KOPT-K1 (cell line): ENCODE results near the gene UTP20.

Source experiments
- H3K27ac ChIP-seq: fragments of 200-600 bp; sonication (generic); 2 replicates; pipeline ENCODE4 v1.5.1; 2016; ENCODE audit warnings: antibody characterized with exemption, mild to moderate bottlenecking, low read depth, low read length; ENCODE audit not compliant: poor library complexity, severe bottlenecking
- H3K36me3 ChIP-seq: fragments of 200-600 bp; sonication (generic); 2 replicates; pipeline ENCODE4 v1.5.1; 2017; ENCODE audit warnings: antibody characterized with exemption, mild to moderate bottlenecking, low read length, moderate library complexity; ENCODE audit not compliant: insufficient read depth
- H3K9me3 ChIP-seq: fragments of 200-600 bp; sonication (generic); 2 replicates; pipeline ENCODE4 v1.5.1; 2017; ENCODE audit warnings: antibody characterized with exemption, low read length, mild to moderate bottlenecking; ENCODE audit not compliant: insufficient read depth, poor library complexity, severe bottlenecking

Gene UTP20

DNA sequence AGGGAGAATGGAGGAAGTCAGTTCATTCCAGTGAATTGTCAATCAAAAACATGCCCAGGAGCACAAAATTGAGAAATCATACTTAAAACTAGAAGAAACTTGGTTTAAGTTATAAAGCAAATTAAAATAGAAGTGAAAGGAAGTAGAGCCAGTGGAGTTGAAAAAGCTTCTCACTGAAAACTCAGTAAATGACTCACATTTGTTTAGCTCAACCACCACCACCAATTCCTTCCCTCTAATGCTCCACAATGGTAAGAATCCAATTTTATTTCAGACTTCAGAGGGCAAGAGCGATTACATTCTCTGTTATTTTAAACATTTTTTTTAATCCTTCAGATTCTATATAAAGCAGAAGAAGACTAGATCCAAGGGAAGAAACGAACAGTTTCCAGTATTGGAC is 19.4 kb downstream of the UTP20 start:
- H3K27ac ChIP-seq, result no peak overlapping the region
- peaks cover 95% of the 10 kb centered on the region for H3K36me3 ChIP-seq
- H3K9me3 ChIP-seq, result no peaks in the 10 kb centered on the region

DNA sequence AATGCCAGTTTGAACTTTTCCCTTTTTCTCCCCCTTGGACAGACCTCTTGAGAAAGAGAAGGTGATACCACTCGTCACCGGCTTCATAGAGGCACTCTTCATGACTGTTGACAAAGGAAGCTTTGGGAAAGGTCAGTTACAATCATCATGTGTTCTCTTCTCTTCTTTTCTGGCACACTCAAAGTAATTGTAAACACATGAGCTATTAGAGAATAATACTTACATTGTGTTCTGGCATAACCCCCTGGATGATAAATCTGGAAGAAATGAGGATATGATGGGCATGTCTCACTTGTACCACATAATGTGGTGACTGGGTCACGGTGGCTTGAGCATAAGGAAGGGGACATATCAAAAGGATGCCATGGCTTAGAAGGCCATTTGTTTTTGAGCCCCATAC is 20.0 kb downstream of the UTP20 start:
- no peak overlapping the region for H3K27ac ChIP-seq
- H3K9me3 ChIP-seq, result no peaks in the 10 kb centered on the region
- peaks cover 95% of the 10 kb centered on the region for H3K36me3 ChIP-seq

DNA sequence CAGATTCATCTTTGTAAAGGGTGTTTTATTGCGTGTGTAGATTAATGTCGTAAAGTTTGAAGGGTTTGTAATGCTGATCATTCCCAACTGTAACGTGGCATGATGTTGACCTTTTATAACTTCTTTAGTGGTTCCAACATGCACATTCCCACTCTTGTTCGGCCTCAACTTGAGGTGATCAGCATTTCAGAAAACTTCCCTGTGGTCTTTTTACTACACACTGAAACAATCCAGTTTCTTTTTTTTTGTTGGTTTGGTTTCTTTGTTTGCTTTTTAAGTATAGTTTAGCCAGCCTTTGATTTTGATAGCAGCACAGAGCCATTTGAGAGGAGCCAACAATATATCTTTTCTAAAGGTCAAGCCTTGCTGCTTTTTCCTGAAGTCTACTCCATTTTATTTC is 22.8 kb downstream of the UTP20 start:
- Histone ChIP-seq H3K9me3 (no peaks in the 10 kb centered on the region), H3K27ac (no peak overlapping the region), H3K36me3 (peaks cover 98% of the 10 kb centered on the region)

DNA sequence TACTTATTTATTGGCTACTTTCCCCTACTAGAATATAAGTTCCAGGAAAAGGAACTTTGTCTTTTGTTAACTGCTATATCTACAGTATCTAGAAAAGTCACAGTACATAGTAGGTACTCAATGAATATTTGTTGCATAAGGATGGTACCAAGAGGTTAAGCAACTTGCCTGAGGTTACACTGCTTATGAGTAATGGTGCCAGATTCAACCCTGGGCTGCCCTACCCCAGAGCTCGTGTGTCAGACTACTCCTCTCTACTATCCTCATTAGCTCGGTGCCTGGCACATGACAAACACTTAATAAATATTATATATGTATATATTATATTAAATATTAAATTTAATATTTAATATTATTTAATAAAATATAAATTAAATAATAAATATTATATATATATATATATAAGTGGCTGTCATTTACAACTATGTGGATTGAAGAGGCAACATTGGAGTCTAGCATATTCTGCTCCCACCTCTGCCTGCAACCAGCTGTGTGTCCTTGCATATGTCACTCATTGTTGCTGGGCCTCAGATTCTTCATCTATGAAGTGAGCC is 25.4 kb downstream of the UTP20 start:
- no peaks in the 10 kb centered on the region for H3K9me3 ChIP-seq
- peaks cover 98% of the 10 kb centered on the region for H3K36me3 ChIP-seq

DNA sequence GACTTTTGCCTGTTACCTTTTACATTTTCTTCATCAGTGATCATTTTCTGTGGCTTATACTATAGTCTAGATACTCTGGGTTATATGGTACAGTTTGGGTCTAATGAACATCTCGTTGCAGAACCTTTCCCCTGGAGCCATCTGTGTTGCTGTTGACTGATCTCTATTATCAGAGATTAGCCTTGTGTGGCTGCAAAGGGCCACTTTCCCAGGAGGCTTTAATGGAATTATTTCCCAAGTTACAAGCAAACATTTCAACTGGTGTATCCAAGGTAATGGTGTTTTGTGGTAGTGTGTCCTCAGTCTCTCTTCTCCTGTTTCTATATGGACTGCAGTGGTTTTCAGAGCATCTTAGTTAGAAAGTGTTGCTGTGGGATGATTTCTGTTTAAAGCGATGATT is 25.9 kb downstream of the UTP20 start:
- no peaks in the 10 kb centered on the region for H3K9me3 ChIP-seq
- no peak overlapping the region for H3K27ac ChIP-seq
- peaks cover 98% of the 10 kb centered on the region for H3K36me3 ChIP-seq

More for the DNA sequence above, 25.4 kb downstream of the UTP20 start:
- H3K27ac ChIP-seq, result no peak overlapping the region

DNA sequence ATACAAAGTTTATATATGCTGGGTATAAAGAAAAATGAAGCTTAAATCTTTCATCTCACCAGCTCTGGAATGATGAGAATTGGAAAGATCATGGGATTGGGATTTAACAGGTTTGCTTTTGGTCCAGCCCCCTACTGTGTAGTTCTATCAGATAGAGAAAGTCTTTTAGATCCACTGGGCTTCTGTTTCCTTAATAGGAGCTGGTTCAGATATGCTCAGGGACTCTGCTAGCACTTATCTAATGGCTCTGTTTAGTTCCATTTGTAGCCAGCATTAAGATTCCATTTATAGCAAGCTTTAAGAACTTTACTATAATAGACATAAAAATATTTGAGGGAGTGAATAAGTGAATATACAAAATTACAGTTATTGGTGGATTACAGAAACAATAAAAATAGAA is 42.6 kb downstream of the UTP20 start:
- Histone ChIP-seq H3K36me3 (peaks cover 94% of the 10 kb centered on the region), H3K9me3 (no peaks in the 10 kb centered on the region), H3K27ac (no peak overlapping the region)

DNA sequence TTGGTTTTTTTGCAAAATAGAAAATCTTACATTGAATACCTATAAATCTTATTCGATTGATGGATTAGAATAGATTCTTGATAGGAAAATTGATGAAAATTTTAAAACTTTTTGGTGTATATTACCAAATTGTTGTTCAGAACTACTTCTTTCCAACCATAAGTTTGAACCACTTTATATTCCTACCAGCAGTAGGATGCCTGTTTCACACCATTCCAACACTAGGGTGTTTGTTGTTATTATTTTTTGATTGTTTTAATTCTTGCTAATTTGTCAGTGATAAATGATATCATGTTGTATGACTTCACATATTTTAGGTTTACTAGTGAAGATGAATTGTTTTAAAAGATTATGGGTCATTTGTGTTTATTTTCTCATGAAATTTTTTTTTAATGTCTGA is 43.4 kb downstream of the UTP20 start:
- no peak overlapping the region for H3K27ac ChIP-seq
- peaks cover 94% of the 10 kb centered on the region for H3K36me3 ChIP-seq
- no peaks in the 10 kb centered on the region for H3K9me3 ChIP-seq

DNA sequence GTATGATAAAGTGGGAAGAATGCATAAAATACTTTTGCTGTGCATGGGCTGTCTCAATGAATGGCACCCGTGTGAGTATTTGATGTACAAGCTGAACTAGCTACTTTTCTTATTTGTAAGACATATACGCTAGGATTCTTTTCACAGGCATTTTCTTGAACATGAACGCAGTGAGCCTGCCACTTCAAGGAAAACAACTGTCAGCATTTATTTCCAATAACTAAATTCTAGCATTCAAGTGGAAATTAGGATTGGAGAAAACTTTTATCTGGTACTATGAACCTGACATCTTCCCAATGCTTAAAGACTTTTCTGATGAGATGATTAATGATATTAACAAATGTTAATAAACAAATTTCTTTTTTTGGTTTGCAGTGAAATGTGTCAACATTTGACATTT is 45.7 kb downstream of the UTP20 start:
- H3K36me3 ChIP-seq, result peaks cover 94% of the 10 kb centered on the region
- H3K9me3 ChIP-seq, result no peaks in the 10 kb centered on the region
- H3K27ac ChIP-seq, result no peak overlapping the region

DNA sequence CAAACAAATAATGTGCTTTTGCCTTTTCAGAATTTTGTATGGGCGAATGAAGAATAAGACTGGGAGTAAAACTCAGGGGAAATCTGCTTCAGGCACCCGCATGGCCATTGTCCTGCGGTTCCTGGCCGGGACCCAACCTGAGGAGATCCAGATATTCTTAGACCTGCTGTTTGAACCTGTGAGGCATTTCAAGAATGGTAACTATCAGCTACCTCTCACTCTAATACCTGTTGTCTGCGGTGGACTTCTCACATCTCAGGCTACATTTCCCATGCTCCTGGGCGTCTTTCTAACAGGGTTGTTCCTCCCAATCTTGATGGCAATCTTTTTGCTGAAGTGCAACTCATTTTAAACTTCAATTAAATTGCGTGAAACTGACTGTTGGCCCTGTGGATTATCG is 47.1 kb downstream of the UTP20 start:
- Histone ChIP-seq H3K9me3 (no peaks in the 10 kb centered on the region), H3K27ac (no peak overlapping the region), H3K36me3 (peaks cover 93% of the 10 kb centered on the region)

DNA sequence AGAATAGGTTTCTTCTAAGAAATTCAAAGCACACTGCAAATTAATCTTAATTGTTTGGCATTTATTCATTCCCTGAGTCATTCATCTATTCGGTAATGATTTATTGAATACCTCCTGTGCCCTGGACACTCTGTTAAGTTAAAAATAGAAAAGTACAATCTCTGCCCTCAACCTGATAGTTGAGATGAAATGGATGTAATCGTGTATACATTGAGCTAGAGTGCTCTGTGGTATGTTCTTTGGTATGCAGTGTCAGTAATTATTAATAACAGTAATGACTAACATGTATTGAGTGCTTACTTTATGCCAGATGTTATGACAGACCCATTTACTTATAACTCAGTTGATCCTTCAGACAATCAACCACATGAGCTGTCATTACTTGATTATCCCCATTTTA is 47.6 kb downstream of the UTP20 start:
- H3K27ac ChIP-seq, result no peak overlapping the region
- H3K9me3 ChIP-seq, result no peaks in the 10 kb centered on the region
- H3K36me3 ChIP-seq, result peaks cover 94% of the 10 kb centered on the region

DNA sequence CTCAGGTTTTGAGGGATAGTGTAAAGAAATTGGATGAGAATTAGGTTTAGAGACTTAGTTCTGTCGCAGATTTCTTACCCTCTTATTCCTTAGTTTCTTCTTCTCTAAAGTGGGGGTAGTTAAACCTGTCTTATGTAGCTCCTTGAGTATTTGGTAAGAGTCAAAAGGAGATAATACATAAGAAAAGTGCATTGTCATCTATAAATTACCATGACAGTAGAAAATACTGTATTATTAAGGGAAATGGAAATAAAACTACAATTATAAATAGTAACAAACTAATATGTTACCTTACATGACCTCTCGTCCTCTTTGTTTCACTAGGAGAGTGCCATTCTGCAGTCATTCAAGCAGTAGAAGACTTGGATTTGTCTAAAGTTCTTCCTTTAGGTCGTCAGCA is 49.0 kb downstream of the UTP20 start:
- no peak overlapping the region for H3K27ac ChIP-seq
- peaks cover 92% of the 10 kb centered on the region for H3K36me3 ChIP-seq
- H3K9me3 ChIP-seq, result no peaks in the 10 kb centered on the region

DNA sequence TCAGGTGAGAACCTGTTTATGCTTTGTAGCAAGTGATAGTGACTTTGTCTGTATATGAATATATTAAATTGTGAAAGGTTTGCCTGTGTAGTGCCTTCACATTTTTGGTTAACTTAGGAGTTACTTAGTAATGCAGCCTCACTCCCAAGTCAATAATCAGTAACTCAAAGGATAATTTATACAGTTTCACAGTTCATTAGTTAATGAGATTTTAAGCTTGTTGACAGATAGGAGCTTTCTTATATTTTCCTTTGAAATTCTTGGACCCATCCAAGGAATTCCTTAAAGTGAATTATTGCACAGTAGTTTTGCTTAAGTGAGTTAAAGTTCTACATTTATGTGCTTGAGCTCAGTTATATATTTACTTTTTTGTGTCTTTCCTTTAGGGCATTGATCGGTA is 50.7 kb downstream of the UTP20 start:
- Histone ChIP-seq H3K36me3 (peaks cover 93% of the 10 kb centered on the region), H3K27ac (no peak overlapping the region), H3K9me3 (no peaks in the 10 kb centered on the region)

DNA sequence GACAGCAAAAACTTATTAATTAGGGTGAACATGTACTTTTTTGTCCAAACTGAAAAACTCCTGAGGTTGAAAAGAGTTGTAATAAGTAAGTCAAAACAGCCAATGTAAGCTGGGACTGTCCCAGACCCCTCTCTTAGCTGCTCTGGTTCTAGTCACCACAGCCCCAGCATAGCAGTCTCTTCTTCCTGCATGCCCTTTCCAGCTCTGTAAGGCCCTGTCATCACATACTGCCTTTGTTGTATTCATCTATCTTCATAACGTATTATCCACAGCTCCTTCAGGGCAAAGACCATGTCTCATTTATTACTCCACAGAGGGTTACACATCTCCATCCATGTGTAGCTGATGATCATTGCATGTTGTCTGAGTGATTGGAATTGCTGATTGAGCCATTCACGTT is 56.5 kb downstream of the UTP20 start:
- Histone ChIP-seq H3K36me3 (peaks cover 88% of the 10 kb centered on the region), H3K9me3 (no peaks in the 10 kb centered on the region), H3K27ac (no peak overlapping the region)

DNA sequence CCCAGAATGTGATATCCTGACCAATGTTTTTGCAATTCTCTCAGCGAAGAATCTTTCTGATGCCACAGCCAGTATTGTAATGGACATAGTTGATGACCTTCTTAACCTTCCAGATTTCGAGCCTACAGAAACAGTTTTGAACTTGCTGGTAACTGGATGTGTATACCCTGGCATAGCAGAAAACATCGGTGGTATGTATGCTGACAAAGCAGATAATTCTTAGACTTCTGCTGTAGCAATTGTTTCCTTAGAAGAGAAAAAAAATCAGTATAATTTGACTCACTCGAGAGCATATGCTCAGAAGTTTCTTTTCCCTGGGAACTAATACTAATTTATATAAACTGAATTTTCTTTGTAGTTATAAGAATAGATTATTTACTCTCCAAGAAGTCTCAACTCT is 58.2 kb downstream of the UTP20 start:
- H3K36me3 ChIP-seq, result peaks cover 92% of the 10 kb centered on the region
- no peaks in the 10 kb centered on the region for H3K9me3 ChIP-seq
- H3K27ac ChIP-seq, result no peak overlapping the region

DNA sequence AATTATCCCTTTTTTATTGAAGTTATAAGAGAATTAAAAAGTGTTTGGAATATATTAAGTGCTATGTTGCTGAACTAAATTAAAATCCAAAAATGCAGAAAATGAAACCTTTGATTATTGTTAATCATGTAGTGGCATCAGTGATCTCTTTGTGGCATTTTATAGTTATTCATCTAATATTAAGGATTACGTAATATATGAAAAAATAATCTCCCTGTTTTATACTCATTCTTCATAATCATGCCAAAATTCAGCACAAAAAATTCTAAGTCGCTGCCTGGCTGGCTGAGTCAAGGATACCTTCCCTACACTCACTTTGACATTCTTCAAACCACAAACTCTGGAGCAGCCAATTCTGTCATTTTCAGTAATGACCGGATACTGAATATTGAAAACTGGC is 64.0 kb downstream of the UTP20 start:
- H3K36me3 ChIP-seq, result peaks cover 94% of the 10 kb centered on the region
- no peak overlapping the region for H3K27ac ChIP-seq
- peaks cover 3% of the 10 kb centered on the region for H3K9me3 ChIP-seq

DNA sequence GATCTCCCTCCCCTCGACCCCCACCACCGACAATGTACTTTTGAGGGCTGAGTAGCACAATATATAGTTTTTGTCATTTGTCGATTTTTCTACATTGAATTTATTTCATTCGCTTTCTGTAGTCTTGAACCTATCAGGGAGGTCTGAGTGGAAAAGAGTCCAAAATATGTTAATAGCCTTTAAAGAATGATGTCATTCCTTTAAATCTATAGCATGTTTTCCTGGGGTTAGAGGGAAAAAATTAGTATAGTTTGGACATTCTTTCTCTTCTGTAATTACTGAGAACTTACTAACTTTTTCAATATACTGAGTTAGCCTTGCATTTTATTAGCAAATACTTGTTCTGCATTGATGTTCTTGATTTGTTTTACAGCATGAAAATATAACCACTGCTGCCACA is 71.8 kb downstream of the UTP20 start:
- peaks cover 13% of the 10 kb centered on the region for H3K9me3 ChIP-seq
- peaks cover 95% of the 10 kb centered on the region for H3K36me3 ChIP-seq
- no peak overlapping the region for H3K27ac ChIP-seq

DNA sequence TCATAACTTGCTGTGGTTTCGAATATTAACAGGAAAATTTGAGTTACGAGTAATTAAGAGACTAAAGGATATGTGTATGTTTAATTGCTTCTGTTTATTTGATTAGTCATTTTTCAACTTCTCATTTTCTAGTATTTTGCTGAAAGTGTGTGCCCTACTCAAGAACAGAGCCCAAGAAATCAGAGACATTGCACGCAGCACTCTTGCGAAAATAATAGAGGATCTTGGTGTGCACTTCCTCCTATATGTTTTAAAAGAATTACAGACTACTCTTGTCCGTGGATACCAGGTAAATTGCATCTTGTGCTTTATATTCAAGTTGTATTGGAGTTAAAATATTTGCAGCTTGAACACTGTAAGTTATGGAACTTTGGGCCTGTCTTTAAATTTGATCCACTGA is 76.9 kb downstream of the UTP20 start:
- Histone ChIP-seq H3K27ac (no peak overlapping the region), H3K9me3 (no peaks in the 10 kb centered on the region), H3K36me3 (peaks cover 93% of the 10 kb centered on the region)
